Measurements from ENCODE around the gene ALK. TPM values are rescaled to one million over a fixed set of nuclear protein-coding genes. Genes with fewer than 3 reads are reported as not detected.

The ALK gene
- polyA plus RNA-seq, 2 of the 4 experiments (the other 2 are of a cell fraction): not detected

GRCh38 chr2:29444150-29444549 is 477.2 kb downstream of the ALK start:
- TF ChIP-seq ELK1 (IDR thresholded peaks at IDR 0.05; ENCODE audit: low read depth, low read length): no peak
- TF ChIP-seq TFCP2L1 (CRISPR knock-in tag; IDR thresholded peaks at IDR 0.05): no peak
- no peak for TF ChIP-seq ZSCAN20 (CRISPR knock-in tag; IDR thresholded peaks at IDR 0.05)
- no peak for TF ChIP-seq MYC (IDR thresholded peaks at IDR 0.05; ENCODE audit: borderline replicate concordance, low read length)
- no peak for TF ChIP-seq MAFK (IDR thresholded peaks at IDR 0.05; ENCODE audit: partially characterized antibody)
- TF ChIP-seq BCL3 (IDR thresholded peaks at IDR 0.05): no peak
- TF ChIP-seq KDM1A (IDR thresholded peaks at IDR 0.05; ENCODE audit: low read depth): no peak
- no peak for TF ChIP-seq HOXA7 (CRISPR knock-in tag; IDR thresholded peaks at IDR 0.05)
- TF ChIP-seq JUN (IDR thresholded peaks at IDR 0.05): no peak
- TF ChIP-seq HEYL (CRISPR knock-in tag; IDR thresholded peaks at IDR 0.05): no peak
- TF ChIP-seq E2F6 (IDR thresholded peaks at IDR 0.05; ENCODE audit: borderline replicate concordance, low read depth): no peak
- no peak for TF ChIP-seq HES2 (IDR thresholded peaks at IDR 0.05)
- no peak for TF ChIP-seq GATA3 (IDR thresholded peaks at IDR 0.05; ENCODE audit: borderline replicate concordance)
- no peak for TF ChIP-seq RAD21 (conservative IDR thresholded peaks at IDR 0.05 in 1 of 2, IDR thresholded peaks at IDR 0.05 in 1 of 2)
- Histone ChIP-seq H3K4me1 (no peaks in the 10 kb centered on the region), H3K4me2 (no peak overlapping the region), H3K4me3 (no peak overlapping the region), H3K9me3 (no peaks in the 10 kb centered on the region), H3K27ac (no peak overlapping the region)
- CTCF ChIA-PET: no interaction called here
- ATAC-seq: no peak
- 38% methylated on average over 3 of the region's 3 CpGs for WGBS (ENCODE audit: missing lambda C conversion rate)
- FAIRE-seq: no peak
- POLR2A ChIA-PET: no interaction called here
- no peak for DNase-seq (ENCODE audit: low read depth in 1 of 2, low spot score in 1 of 2)

- Histone ChIP-seq H3K4me2 (no peak overlapping the region), H3K27ac (no peak overlapping the region), H3K4me1 (no peaks in the 10 kb centered on the region), H3K4me3 (no peak overlapping the region), H3K9me3 (no peaks in the 10 kb centered on the region)
- DNase-seq (ENCODE audit: low read depth in 1 of 2, low spot score in 1 of 2) (no peak), ATAC-seq (no peak), FAIRE-seq (no peak)
- ChIA-PET CTCF (no interaction called here), POLR2A (no interaction called here)
- TF ChIP-seq FOSB (CRISPR knock-in tag; IDR thresholded peaks at IDR 0.05): no peak
- no peak for TF ChIP-seq SMC3 (IDR thresholded peaks at IDR 0.05)
- TF ChIP-seq RNF2 (IDR thresholded peaks at IDR 0.05; ENCODE audit: borderline replicate concordance, low read depth): no peak
- no peak for TF ChIP-seq EHF (CRISPR knock-in tag; IDR thresholded peaks at IDR 0.05)
- TF ChIP-seq JUN (IDR thresholded peaks at IDR 0.05): no peak
- no peak for TF ChIP-seq E2F6 (IDR thresholded peaks at IDR 0.05; ENCODE audit: borderline replicate concordance, low read depth)
- TF ChIP-seq ZC3H11A (IDR thresholded peaks at IDR 0.05): no peak
- TF ChIP-seq EHMT2 (IDR thresholded peaks at IDR 0.05; ENCODE audit: low read depth): no peak
- no peak for TF ChIP-seq FOSL2 (IDR thresholded peaks at IDR 0.05)
- no peak for TF ChIP-seq FOSL2 (CRISPR knock-in tag; IDR thresholded peaks at IDR 0.05)
- TF ChIP-seq MYC (IDR thresholded peaks at IDR 0.05; ENCODE audit: borderline replicate concordance, low read length): no peak
- no peak for TF ChIP-seq PBX3 (IDR thresholded peaks at IDR 0.05)
- whole genome bisulfite sequencing (ENCODE audit: missing lambda C conversion rate): 7% methylated on average over 4 of the region's 4 CpGs
These were observed 477.8 kb downstream of the ALK start for GRCh38 chr2:29443627-29444026.

Measured in A549 (cell line).